Measurements from ENCODE around the gene TRAP1.

TRAP1 gene

GRCh38 chr16:3706253-3707012 lies 10.9 kb downstream of the TRAP1 start:
- DNase-seq: no peak

GRCh38 chr16:3702082-3702481 lies 15.2 kb downstream of the TRAP1 start:
- no peak for DNase-seq

GRCh38 chr16:3701531-3701930 lies 15.8 kb downstream of the TRAP1 start:
- DNase-seq: no peak

- no peak for DNase-seq
Measured at GRCh38 chr16:3698941-3699340, 18.4 kb downstream of the TRAP1 start.

GRCh38 chr16:3696425-3697218 lies 20.7 kb downstream of the TRAP1 start:
- no peak for DNase-seq

- DNase-seq: no peak
Measured at GRCh38 chr16:3695610-3696369, 21.5 kb downstream of the TRAP1 start.

GRCh38 chr16:3694051-3694450 lies 23.3 kb downstream of the TRAP1 start:
- no peak for DNase-seq

GRCh38 chr16:3691761-3692160 lies 25.6 kb downstream of the TRAP1 start:
- DNase-seq: no peak

- no peak for DNase-seq
Measured at GRCh38 chr16:3690980-3691720, 26.2 kb downstream of the TRAP1 start.

- DNase-seq: peak; percentile 50 to 77 (median 68)
Measured at GRCh38 chr16:3690470-3690928, 26.8 kb downstream of the TRAP1 start.

- DNase-seq: no peak
Measured at GRCh38 chr16:3689731-3690130, 27.6 kb downstream of the TRAP1 start.

- DNase-seq: no peak
Measured at GRCh38 chr16:3687792-3688191, 29.5 kb downstream of the TRAP1 start.

GRCh38 chr16:3687021-3687420 lies 30.3 kb downstream of the TRAP1 start:
- no peak for DNase-seq

GRCh38 chr16:3681206-3681605 lies 36.1 kb downstream of the TRAP1 start:
- DNase-seq: no peak

- no peak for DNase-seq
Measured at GRCh38 chr16:3677994-3678393, 39.3 kb downstream of the TRAP1 start.

GRCh38 chr16:3675601-3676130 lies 41.7 kb downstream of the TRAP1 start:
- no peak for DNase-seq

- no peak for DNase-seq
Measured at GRCh38 chr16:3674513-3675295, 42.6 kb downstream of the TRAP1 start.

- no peak for DNase-seq
Measured at GRCh38 chr16:3673676-3674377, 43.5 kb downstream of the TRAP1 start.

GRCh38 chr16:3673201-3673600 lies 44.1 kb downstream of the TRAP1 start:
- no peak for DNase-seq

- DNase-seq: no peak
Measured at GRCh38 chr16:3672571-3673041, 44.7 kb downstream of the TRAP1 start.

GRCh38 chr16:3671424-3671823 lies 45.9 kb downstream of the TRAP1 start:
- no peak for DNase-seq

Measured in stimulated activated naive CD4-positive, alpha-beta T cell (primary cell).